Left ventricle myocardium inferior (tissue), 1 donor: ENCODE measurements around the gene GSE1. TPM values are rescaled to one million over a fixed set of nuclear protein-coding genes. Genes with fewer than 3 reads are reported as not detected.

Experiments
- DNase-seq: peaks from one replicate; pipeline ENCODE4 v3.0.0-alpha.2; 2020
- H3K27ac ChIP-seq: fragments of 200-600 bp; replicated peaks from 2 replicates; pipeline ENCODE4 v1.8.0; 2021
- H3K27me3 ChIP-seq: fragments of 200-600 bp; 2 replicates; pipeline ENCODE4 v1.8.0; 2021; ENCODE audit warnings: low read depth
- H3K36me3 ChIP-seq: fragments of 200-600 bp; 2 replicates; pipeline ENCODE4 v1.8.0; 2021
- H3K4me1 ChIP-seq: fragments of 200-600 bp; 2 replicates; pipeline ENCODE4 v1.8.0; 2021
- H3K4me3 ChIP-seq: fragments of 200-600 bp; 2 replicates; pipeline ENCODE4 v1.8.0; 2021; ENCODE audit warnings: mild to moderate bottlenecking, moderate library complexity
- H3K9me3 ChIP-seq: fragments of 200-600 bp; replicated peaks from 2 replicates; pipeline ENCODE4 v1.8.0; 2021
- intact Hi-C: fragments of 100-400 bp; cut with micrococcal nuclease; formaldehyde crosslinking; loops from one replicate; pipeline ENCODE4 v1.11.0; 2022
- total RNA-seq: library from RNA; stranded (reverse); fragmentation: NEBNext Ultra II Directional; extraction: Animal tissue kit (Norgen Biotek cat#: 25700); gene quantifications from one replicate; pipeline ENCODE4 v1.2.1, GENCODE V29; 2021
- TF ChIP-seq, protein P1 (sequence below): fragments of 200-600 bp; IDR thresholded peaks from 2 replicates; pipeline ENCODE4 v1.8.0; 2021; ENCODE audit warnings: antibody characterized with exemption, mild to moderate bottlenecking, borderline replicate concordance
- donor health status: DM: no; HTN: yes; CAD: no; lungs with severe emphysema.

GSE1 gene
- total RNA-seq, 1 donor from 2014 or later, result 34.2 TPM

DNA sequence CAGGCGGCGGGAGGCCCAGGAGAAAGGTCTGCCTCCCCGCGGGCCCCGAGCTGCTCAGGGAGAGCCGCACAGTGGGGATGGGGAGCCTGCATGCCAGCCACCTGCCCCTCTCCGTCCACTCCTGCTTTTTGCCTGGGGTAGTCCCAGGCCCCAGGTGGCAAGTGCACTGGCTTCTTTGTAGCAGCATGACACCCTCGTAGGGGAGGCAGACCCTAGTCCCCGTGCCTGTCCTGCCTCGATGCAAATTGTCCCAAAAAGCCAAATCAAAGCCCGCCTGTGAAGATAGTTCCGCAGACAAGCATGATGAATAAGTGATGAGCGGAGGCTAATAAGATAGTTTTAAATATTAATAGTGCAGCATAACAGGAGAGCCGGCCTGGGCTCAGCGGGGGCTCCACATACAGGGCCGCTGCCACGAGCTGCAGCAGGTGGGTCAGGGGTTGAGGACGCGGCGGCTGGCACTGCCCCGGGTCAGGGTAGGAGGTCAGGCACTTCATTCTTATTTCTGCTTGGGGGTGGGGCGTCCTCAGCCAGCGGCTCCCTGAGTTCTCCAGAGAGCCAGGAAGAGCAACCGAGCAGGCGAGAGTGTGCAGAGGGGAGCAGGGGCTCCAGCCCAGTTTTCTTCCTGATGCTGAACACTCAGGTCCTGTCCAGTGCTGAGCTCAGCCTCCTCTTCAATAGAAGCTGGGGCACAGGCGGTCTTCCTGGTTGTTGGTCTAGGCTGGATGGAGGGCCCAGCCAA lies 48.8 kb downstream of the GSE1 start:
- H3K9me3 ChIP-seq, result no peaks in the 10 kb centered on the region

DNA sequence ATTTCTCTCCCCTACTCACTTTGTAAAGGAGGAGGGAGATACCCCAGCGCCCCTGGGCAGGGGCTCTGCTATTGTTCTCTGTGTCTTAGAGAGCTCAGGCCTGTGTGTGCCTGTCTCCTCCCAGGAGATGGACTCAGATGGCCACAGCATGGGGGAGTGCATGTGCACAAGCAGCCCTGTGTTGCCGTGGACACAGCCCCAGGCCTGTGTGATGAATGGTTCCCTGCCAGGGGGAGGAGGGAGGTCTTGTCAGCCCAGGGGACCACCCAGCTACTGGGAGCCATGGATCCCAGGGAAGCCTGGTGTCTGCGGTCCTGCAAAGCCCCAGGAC lies 49.3 kb downstream of the GSE1 start:
- Histone ChIP-seq H3K4me3 (no peak overlapping the region), H3K27ac (no peak overlapping the region), H3K36me3 (peaks cover 80% of the 10 kb centered on the region), H3K4me1 (peaks cover 23% of the 10 kb centered on the region), H3K27me3 (no peaks in the 10 kb centered on the region), H3K9me3 (no peaks in the 10 kb centered on the region)
- intact Hi-C loops, result no loop called here
- no peak for DNase-seq
- TF ChIP-seq, protein P1, sequence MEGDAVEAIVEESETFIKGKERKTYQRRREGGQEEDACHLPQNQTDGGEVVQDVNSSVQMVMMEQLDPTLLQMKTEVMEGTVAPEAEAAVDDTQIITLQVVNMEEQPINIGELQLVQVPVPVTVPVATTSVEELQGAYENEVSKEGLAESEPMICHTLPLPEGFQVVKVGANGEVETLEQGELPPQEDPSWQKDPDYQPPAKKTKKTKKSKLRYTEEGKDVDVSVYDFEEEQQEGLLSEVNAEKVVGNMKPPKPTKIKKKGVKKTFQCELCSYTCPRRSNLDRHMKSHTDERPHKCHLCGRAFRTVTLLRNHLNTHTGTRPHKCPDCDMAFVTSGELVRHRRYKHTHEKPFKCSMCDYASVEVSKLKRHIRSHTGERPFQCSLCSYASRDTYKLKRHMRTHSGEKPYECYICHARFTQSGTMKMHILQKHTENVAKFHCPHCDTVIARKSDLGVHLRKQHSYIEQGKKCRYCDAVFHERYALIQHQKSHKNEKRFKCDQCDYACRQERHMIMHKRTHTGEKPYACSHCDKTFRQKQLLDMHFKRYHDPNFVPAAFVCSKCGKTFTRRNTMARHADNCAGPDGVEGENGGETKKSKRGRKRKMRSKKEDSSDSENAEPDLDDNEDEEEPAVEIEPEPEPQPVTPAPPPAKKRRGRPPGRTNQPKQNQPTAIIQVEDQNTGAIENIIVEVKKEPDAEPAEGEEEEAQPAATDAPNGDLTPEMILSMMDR, result no peak

More for the DNA sequence above, 48.8 kb downstream of the GSE1 start:
- DNase-seq, result no peak
- no peaks in the 10 kb centered on the region for H3K27me3 ChIP-seq
- intact Hi-C loops, result no loop called here
- H3K27ac ChIP-seq, result no peak overlapping the region
- H3K4me3 ChIP-seq, result no peak overlapping the region
- peaks cover 80% of the 10 kb centered on the region for H3K36me3 ChIP-seq
- peaks cover 23% of the 10 kb centered on the region for H3K4me1 ChIP-seq
- TF ChIP-seq, protein P1, result no peak

DNA sequence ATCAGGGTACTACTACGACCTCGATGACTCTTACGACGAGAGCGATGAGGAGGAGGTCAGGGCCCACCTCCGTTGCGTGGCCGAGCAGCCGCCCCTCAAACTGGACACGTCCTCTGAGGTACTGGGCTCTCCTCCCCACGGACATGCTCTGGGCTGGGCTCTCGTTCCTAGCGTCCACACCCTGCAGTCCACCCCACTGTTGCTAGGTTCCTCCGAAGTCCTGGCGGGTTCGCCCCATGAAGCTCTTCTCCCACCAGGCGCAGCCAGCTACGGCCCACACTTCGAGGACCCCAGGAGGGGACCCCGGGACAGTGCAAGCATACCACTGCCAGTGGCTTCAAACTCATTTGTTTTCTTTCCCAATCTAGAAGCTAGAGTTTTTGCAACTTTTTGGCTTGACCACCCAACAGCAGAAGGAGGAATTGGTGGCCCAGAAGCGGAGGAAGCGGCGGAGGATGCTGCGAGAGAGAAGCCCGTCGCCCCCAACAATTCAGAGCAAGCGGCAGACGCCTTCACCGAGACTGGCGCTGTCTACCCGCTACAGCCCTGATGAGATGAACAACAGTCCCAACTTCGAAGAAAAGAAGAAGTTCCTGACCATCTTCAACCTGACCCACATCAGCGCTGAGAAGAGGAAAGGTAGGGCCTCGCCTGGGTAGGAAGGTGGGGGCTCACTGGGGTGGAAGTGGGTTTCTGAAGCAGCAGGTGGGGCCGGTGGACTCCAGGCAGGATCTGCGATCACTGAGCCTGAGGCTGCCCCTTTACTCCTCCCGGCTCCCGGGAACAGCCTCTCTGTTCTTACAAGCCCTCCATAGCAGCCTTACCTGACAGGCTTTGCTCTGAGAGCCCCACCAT lies 50.1 kb downstream of the GSE1 start:
- Histone ChIP-seq H3K27ac (no peak overlapping the region), H3K36me3 (peaks cover 81% of the 10 kb centered on the region)

DNA sequence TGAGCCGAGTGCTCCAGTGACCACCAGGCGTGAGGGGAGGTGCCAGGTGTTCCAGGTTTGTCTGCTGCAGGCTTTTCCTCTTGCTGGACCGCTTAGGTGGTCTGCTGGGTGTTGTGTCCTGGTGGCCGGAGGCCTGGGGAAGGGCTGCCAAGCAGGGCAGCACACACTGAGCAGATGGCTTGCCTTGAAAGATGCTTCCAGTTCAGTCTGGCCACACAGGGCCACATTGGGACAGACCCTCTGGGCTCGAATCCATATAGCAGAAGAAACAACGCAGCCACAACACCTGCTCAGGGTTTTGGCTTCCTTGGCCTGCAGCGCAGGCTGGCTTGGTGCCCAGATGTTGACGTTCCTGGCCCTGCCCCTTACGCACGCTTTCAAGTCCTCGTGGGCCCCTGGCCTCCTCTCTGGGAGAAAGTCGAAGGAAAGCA lies 50.8 kb downstream of the GSE1 start:
- DNase-seq, result peak; percentile 20
- no peak overlapping the region for H3K4me3 ChIP-seq
- intact Hi-C loops, result no loop called here
- TF ChIP-seq, protein P1, result no peak
- H3K27ac ChIP-seq, result no peak overlapping the region
- peaks cover 20% of the 10 kb centered on the region for H3K4me1 ChIP-seq
- no peaks in the 10 kb centered on the region for H3K9me3 ChIP-seq
- H3K27me3 ChIP-seq, result no peaks in the 10 kb centered on the region
- peaks cover 81% of the 10 kb centered on the region for H3K36me3 ChIP-seq

More for the DNA sequence above, 50.1 kb downstream of the GSE1 start:
- TF ChIP-seq, protein P1, result no peak
- no peak for DNase-seq
- H3K9me3 ChIP-seq, result no peaks in the 10 kb centered on the region
- no peaks in the 10 kb centered on the region for H3K27me3 ChIP-seq
- H3K4me1 ChIP-seq, result peaks cover 23% of the 10 kb centered on the region
- intact Hi-C loops, result no loop called here
- H3K4me3 ChIP-seq, result no peak overlapping the region

DNA sequence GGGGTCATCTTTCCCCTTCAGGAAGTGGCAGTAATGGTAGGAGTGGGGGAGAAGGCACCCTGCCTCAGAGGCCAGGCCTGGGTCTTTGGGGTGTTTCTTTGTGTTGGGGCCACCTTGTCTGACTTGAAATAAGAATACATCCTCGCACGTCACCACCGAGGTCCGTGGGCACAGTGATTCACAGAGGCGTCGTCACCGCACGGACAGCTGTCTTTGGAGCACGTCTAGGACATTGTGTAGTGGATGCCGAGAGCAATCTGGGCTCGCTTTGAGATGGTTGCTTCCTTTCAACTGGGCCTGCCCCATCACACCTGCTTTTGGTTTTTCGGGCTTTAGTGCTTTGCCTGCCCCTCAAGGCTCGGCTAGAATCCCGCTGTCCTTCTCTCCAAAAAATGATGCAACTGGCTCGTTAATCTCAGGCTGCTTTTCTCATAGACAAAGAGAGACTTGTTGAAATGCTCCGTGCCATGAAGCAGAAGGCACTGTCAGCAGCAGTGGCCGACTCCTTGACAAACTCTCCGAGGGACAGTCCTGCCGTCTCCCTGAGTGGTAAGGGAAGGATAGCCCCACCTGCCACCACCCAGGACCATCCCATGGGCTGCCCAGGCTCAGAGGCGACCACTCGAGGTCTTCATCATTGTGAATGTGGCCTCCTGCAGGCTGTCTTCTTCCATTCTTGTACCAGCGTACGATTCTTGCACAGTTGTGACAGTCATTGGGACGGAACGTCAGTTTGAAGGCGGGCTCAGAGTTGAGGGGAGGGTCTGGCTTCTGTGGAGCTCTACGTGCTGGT lies 51.7 kb downstream of the GSE1 start:
- Histone ChIP-seq H3K27ac (no peak overlapping the region), H3K27me3 (no peaks in the 10 kb centered on the region), H3K9me3 (no peaks in the 10 kb centered on the region), H3K36me3 (peaks cover 87% of the 10 kb centered on the region), H3K4me3 (no peak overlapping the region), H3K4me1 (peaks cover 11% of the 10 kb centered on the region)
- TF ChIP-seq, protein P1, result no peak
- no peak for DNase-seq
- intact Hi-C loops, result no loop called here
